Muscle of leg (tissue), 16 donors: Measurements from ENCODE around the gene KIAA1958. TPM values are rescaled to one million over a fixed set of nuclear protein-coding genes. Genes with fewer than 3 reads are reported as not detected.

Experiments
- DNase-seq: peaks from one replicate; pipeline ENCODE4 v3.0.0; 2013
- H3K27ac ChIP-seq: one replicate; pipeline ENCODE4 v1.5.1; 2013; ENCODE audit warnings: mild to moderate bottlenecking, low read length, control low read depth
- H3K27me3 ChIP-seq: one replicate; pipeline ENCODE4 v1.6.1; 2013; ENCODE audit warnings: low read length; ENCODE audit not compliant: control insufficient read depth, insufficient read depth
- H3K36me3 ChIP-seq: one replicate; pipeline ENCODE4 v1.6.1; 2013; ENCODE audit warnings: low read length; ENCODE audit not compliant: control insufficient read depth, insufficient read depth
- H3K4me1 ChIP-seq: one replicate; pipeline ENCODE4 v1.6.1; 2013; ENCODE audit warnings: low read length; ENCODE audit not compliant: control insufficient read depth, insufficient read depth
- H3K4me3 ChIP-seq: one replicate; pipeline ENCODE4 v1.5.1; 2013; ENCODE audit warnings: low read length, control low read depth
- H3K9me3 ChIP-seq: replicated peaks from 2 replicates; pipeline ENCODE4 v1.6.1; 2013; ENCODE audit warnings: low read depth, low read length; ENCODE audit not compliant: control insufficient read depth
- WGBS: methylation state at CpG from one replicate; pipeline ENCODE4 v1.1.5; 2013; ENCODE audit warnings: missing lambda C conversion rate; ENCODE audit not compliant: insufficient coverage; 5-methylcytosine and 5-hydroxymethylcytosine counted together
- long read RNA-seq, 11 donors: transcript quantifications; one replicate each; lab custom pipeline, GENCODE V29; 2026
- polyA plus RNA-seq, 8 donors: library from polyadenylated mRNA; unstranded; fragments of 120-200 nt; gene quantifications; one replicate each; pipeline versions ENCODE4 v1.2.1 to v1.2.3, GENCODE V29; 2013; ENCODE audit warnings: inconsistent platforms in 1 of 8, low replicate concordance in 1 of 8; ENCODE audit not compliant: insufficient read length in 8 of 8, insufficient read depth in 1 of 8
- total RNA-seq: library from RNA; stranded (reverse); fragments of 120-200 nt; gene quantifications from one replicate; pipeline ENCODE4 v1.2.4, GENCODE V29; 2013

Gene KIAA1958
- 3.4 TPM for total RNA-seq
- polyA plus RNA-seq = 1 to 10 TPM; 2.1 to 4.9 (median 3.3) TPM
- long read RNA-seq, donor 1, full-length matches to known transcripts = 1 of 1 reads
- long read RNA-seq, donor 1, partial matches to known transcripts = 0 of 1 reads
- long read RNA-seq, donor 1, other reads (novel, unspliced or antisense) = 0 of 1 reads
- long read RNA-seq, donor 2 = 0 reads
- long read RNA-seq, donor 3, full-length matches to known transcripts = 2 of 2 reads
- long read RNA-seq, donor 3, partial matches to known transcripts = 0 of 2 reads
- long read RNA-seq, donor 3, other reads (novel, unspliced or antisense) = 0 of 2 reads
- long read RNA-seq, donor 4 = 0 reads
- long read RNA-seq, donor 5 = 0 reads
- long read RNA-seq, donor 6, full-length matches to known transcripts = 1 of 1 reads
- long read RNA-seq, donor 6, partial matches to known transcripts = 0 of 1 reads
- long read RNA-seq, donor 6, other reads (novel, unspliced or antisense) = 0 of 1 reads
- long read RNA-seq, donor 7 = 0 reads
- long read RNA-seq, donor 8 = 0 reads
- long read RNA-seq, donor 9, full-length matches to known transcripts = 1 of 1 reads
- long read RNA-seq, donor 9, partial matches to known transcripts = 0 of 1 reads
- long read RNA-seq, donor 9, other reads (novel, unspliced or antisense) = 0 of 1 reads
- long read RNA-seq, donor 10, full-length matches to known transcripts = 3 of 3 reads
- long read RNA-seq, donor 10, partial matches to known transcripts = 0 of 3 reads
- long read RNA-seq, donor 10, other reads (novel, unspliced or antisense) = 0 of 3 reads
- long read RNA-seq, donor 11, full-length matches to known transcripts = 2 of 2 reads
- long read RNA-seq, donor 11, partial matches to known transcripts = 0 of 2 reads
- long read RNA-seq, donor 11, other reads (novel, unspliced or antisense) = 0 of 2 reads

DNA sequence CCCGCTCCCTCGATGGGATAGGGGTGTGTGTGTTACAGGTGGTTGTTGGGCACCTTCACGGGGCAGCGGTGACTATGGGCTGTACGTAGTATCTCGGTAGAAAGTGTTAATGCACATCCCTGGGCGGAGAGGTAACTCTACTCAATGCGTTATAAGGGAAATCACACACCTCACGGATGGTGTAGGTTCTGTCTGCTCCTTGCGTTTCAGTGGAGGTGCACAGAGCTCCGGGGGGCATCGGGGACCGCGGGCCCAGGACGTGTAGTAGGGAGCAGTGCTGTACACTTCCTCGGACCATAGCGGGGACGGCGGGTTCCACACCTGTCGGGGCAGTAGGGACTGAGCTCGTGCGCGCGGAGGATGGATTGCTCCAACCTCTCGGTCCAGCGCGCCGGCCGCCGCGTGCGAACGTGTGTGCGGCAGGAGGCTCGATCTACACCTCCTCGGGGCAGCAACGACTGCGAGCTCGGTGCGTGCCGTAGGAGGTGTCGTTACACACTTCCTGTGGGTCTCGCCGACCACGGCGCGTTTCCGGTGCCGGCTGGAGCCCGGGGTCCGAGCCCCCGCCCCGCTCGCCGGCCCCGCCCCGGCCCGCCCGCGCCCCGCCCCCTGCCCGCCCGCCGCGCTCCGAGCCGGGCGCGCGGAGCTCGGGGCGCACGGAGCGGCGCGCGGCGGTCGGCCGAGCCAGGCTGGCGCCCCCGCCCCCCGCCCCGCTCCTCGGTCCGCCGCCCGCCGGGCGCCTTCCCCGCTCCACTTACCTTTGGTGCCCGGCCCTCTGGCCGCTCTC, at the start of gene KIAA1958:
KIAA1958 (plus strand) TSS at position 607 of the 787 bp plus-strand sequence. CDS start 87,254 bp downstream, outside the sequence.
- H3K27me3 ChIP-seq = no peaks in the 10 kb centered on the region
- no peaks in the 10 kb centered on the region for H3K4me1 ChIP-seq
- peak within 1 kb of the TSS; percentile 86 for H3K27ac ChIP-seq
- no peaks in the 10 kb centered on the region for H3K36me3 ChIP-seq
- peak within 1 kb of the TSS; percentile 80 for H3K4me3 ChIP-seq
- no peaks in the 10 kb centered on the region for H3K9me3 ChIP-seq
- WGBS = under 1% methylated on average over 81 of the region's 93 CpGs
- DNase-seq = peak; percentile 89

GRCh38 chr9:112437406-112437805, 49.2 kb upstream of the KIAA1958 start:
- WGBS = no CpG with 5 or more reads among the region's 2 CpGs
- no peaks in the 10 kb centered on the region for H3K9me3 ChIP-seq
- peaks cover 3% of the 10 kb centered on the region for H3K36me3 ChIP-seq
- no peaks in the 10 kb centered on the region for H3K4me1 ChIP-seq
- no peak overlapping the region for H3K4me3 ChIP-seq
- H3K27me3 ChIP-seq = no peaks in the 10 kb centered on the region
- DNase-seq = no peak
- H3K27ac ChIP-seq = no peak overlapping the region

DNA sequence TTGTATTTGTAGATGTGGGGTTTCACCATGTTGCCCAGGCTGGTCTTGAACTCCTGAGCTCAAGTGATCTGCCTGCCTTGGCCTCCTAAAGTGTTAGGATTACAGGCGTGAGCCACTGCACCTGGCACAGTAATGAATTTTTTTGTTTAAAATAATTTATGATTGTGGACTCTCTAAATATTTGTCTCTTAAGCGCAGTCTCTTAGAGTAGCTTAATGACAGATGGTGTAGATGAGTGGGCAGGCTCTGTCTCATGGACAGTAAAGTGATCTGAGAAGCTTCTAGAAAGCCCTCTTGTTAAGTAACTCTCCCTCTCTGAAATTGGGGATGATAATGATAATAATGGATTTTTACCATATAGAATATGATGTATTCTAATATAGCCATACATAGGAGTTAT, 47.5 kb upstream of the KIAA1958 start:
- H3K27me3 ChIP-seq = no peaks in the 10 kb centered on the region

DNA sequence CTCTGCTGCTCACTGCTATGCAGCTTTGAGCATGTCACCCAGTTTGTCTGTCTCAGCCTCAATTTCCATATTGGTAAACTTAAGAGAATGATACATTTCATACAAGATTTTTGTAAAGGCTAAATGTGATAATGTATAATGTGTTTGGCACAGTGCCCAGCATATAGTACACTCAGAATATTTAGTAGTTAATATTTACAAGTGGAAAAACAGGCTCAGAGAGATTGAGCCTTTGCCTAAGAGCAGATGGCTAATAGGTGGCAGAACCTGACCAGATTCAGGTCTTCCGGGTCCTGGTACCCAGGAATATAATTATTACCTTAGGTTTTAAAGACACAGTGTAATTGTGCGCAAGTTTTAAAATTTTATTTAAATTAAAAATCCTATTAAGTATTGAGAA, 46.8 kb upstream of the KIAA1958 start:
- H3K9me3 ChIP-seq = no peaks in the 10 kb centered on the region
- H3K27ac ChIP-seq = no peak overlapping the region
- peaks cover 3% of the 10 kb centered on the region for H3K36me3 ChIP-seq
- H3K4me3 ChIP-seq = no peak overlapping the region
- no peaks in the 10 kb centered on the region for H3K4me1 ChIP-seq
- DNase-seq = no peak
- H3K27me3 ChIP-seq = no peaks in the 10 kb centered on the region
- WGBS = no CpG with 5 or more reads among the region's 2 CpGs

More for the DNA sequence above, 47.5 kb upstream of the KIAA1958 start:
- no peaks in the 10 kb centered on the region for H3K9me3 ChIP-seq
- peaks cover 3% of the 10 kb centered on the region for H3K36me3 ChIP-seq
- WGBS = no CpG with 5 or more reads among the region's 2 CpGs
- H3K4me1 ChIP-seq = no peaks in the 10 kb centered on the region
- no peak overlapping the region for H3K27ac ChIP-seq
- DNase-seq = no peak
- no peak overlapping the region for H3K4me3 ChIP-seq

GRCh38 chr9:112443200-112443599, 43.4 kb upstream of the KIAA1958 start:
- Histone ChIP-seq H3K27me3 (no peaks in the 10 kb centered on the region), H3K4me3 (no peak overlapping the region), H3K9me3 (no peaks in the 10 kb centered on the region), H3K36me3 (peaks cover 10% of the 10 kb centered on the region), H3K4me1 (no peaks in the 10 kb centered on the region), H3K27ac (no peak overlapping the region)
- DNase-seq = no peak

- Histone ChIP-seq H3K4me1 (no peaks in the 10 kb centered on the region), H3K4me3 (no peak overlapping the region), H3K36me3 (peaks cover 10% of the 10 kb centered on the region), H3K27ac (no peak overlapping the region), H3K27me3 (no peaks in the 10 kb centered on the region), H3K9me3 (no peaks in the 10 kb centered on the region)
- no peak for DNase-seq
- WGBS = no CpG with 5 or more reads among the region's 1 CpG
Measured at GRCh38 chr9:112443636-112444035, 43.0 kb upstream of the KIAA1958 start.

DNA sequence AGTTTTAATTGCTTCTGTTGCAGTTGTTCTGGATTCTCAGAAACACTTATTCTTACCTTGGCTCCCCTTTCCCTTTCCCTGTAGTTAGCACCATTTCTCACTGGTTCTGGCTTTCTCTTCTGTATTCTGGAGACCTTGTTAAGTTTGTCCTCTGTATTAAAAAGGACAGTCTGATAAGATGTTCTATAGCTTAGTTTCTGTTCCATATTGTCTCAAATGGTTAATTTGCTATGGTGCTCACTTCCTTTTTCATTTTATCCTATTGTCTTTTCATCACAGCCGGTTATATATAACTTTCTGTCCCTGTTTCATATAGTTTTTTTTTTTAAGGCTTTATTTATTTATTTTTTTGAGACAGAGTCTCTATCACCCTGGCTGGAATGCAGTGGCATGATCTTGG, 41.4 kb upstream of the KIAA1958 start:
- DNase-seq = no peak
- no peaks in the 10 kb centered on the region for H3K4me1 ChIP-seq
- H3K27me3 ChIP-seq = no peaks in the 10 kb centered on the region
- H3K4me3 ChIP-seq = no peak overlapping the region
- H3K9me3 ChIP-seq = no peaks in the 10 kb centered on the region
- H3K27ac ChIP-seq = no peak overlapping the region
- peaks cover 10% of the 10 kb centered on the region for H3K36me3 ChIP-seq
- WGBS = no CpG with 5 or more reads among the region's 1 CpG

GRCh38 chr9:112446080-112446479, 40.5 kb upstream of the KIAA1958 start:
- Histone ChIP-seq H3K27ac (no peak overlapping the region), H3K9me3 (no peaks in the 10 kb centered on the region), H3K4me3 (no peak overlapping the region), H3K36me3 (peaks cover 8% of the 10 kb centered on the region), H3K4me1 (no peaks in the 10 kb centered on the region), H3K27me3 (no peaks in the 10 kb centered on the region)
- no CpG with 5 or more reads among the region's 2 CpGs for WGBS
- DNase-seq = no peak

DNA sequence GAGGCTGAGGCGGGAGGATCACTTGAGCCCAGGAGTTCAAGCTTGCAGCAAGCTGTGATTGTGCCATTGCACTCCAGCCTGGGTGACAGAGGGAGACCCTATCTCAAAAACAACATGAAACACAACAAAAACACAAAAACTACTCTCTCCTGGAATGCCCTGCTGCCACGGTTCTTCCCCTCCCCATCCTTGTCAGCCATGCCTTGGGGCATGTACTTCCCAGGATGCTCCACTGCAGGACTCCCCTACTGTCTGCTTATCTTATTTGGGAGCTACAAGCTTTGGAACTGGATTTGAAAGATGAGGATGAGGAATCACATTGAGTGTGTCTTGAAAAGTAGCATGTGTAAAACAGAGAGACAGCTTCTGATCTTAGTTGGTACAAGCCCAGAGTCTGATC, 40.1 kb upstream of the KIAA1958 start:
- WGBS = 90% methylated on average over 2 of the region's 2 CpGs
- Histone ChIP-seq H3K4me3 (no peak overlapping the region), H3K27ac (no peak overlapping the region), H3K36me3 (peaks cover 6% of the 10 kb centered on the region), H3K27me3 (no peaks in the 10 kb centered on the region), H3K4me1 (no peaks in the 10 kb centered on the region), H3K9me3 (no peaks in the 10 kb centered on the region)
- DNase-seq = no peak
